Natural killer cell (primary cell): ENCODE results near the gene RSU1. TPM values are rescaled to one million over a fixed set of nuclear protein-coding genes. Genes with fewer than 3 reads are reported as not detected.

ENCODE experiments used
- ATAC-seq, 3 donors: fragments of 150-1000 bp in 2 of 3; fragments of 200-7000 bp in 1 of 3; cut with Tn5 transposase; 1 replicate in 1 of 3; 2 replicates in 2 of 3; pipeline ENCODE4 v1.10.0; 2021; ENCODE audit warnings: mild to moderate bottlenecking in 2 of 3, moderate library complexity in 2 of 3
- DNase-seq, 2 donors: peaks; one replicate each; pipeline versions ENCODE4 v3.0.0 to v3.0.0-alpha.2; 2013 to 2021; ENCODE audit warnings: mixed read lengths in 1 of 2
- H3K27ac ChIP-seq: one replicate; pipeline ENCODE4 v1.5.1; 2013; ENCODE audit warnings: mild to moderate bottlenecking, low read length
- H3K27me3 ChIP-seq: one replicate; pipeline ENCODE4 v1.6.1; 2013; ENCODE audit warnings: low read length; ENCODE audit not compliant: control insufficient read depth, insufficient read depth
- H3K36me3 ChIP-seq: one replicate; pipeline ENCODE4 v1.6.1; 2013; ENCODE audit warnings: low read length; ENCODE audit not compliant: control insufficient read depth, insufficient read depth
- H3K4me1 ChIP-seq: one replicate; pipeline ENCODE4 v1.6.1; 2013; ENCODE audit warnings: low read length; ENCODE audit not compliant: control insufficient read depth, insufficient read depth
- H3K4me3 ChIP-seq: one replicate; pipeline ENCODE4 v1.5.1; 2013; ENCODE audit warnings: low read length
- H3K9me3 ChIP-seq: one replicate; pipeline ENCODE4 v1.6.1; 2013; ENCODE audit warnings: low read length; ENCODE audit not compliant: control insufficient read depth, insufficient read depth
- H3K27ac Mint-ChIP-seq, 2 donors: one replicate each; pipeline ENCODE4 v1.8.0; 2022; ENCODE audit warnings: mild to moderate bottlenecking in 2 of 2, mixed read lengths in 2 of 2, moderate library complexity in 1 of 2
- H3K27me3 Mint-ChIP-seq, 2 donors: one replicate each; pipeline ENCODE4 v1.8.0; 2022; ENCODE audit warnings: low read depth in 2 of 2, mixed read lengths in 2 of 2
- H3K36me3 Mint-ChIP-seq: one replicate; pipeline ENCODE4 v1.8.0; 2022; ENCODE audit warnings: mixed read lengths
- H3K4me1 Mint-ChIP-seq, 2 donors: one replicate each; pipeline ENCODE4 v1.8.0; 2022; ENCODE audit warnings: mixed read lengths in 2 of 2
- H3K4me3 Mint-ChIP-seq: one replicate; pipeline ENCODE4 v1.8.0; 2022; ENCODE audit warnings: mild to moderate bottlenecking, moderate library complexity, mixed read lengths
- H3K9me3 Mint-ChIP-seq, 2 donors: one replicate each; pipeline ENCODE4 v1.8.0; 2022; ENCODE audit warnings: mixed read lengths in 2 of 2
- CTCF ChIP-seq: fragments of 200-600 bp; IDR thresholded peaks from one replicate; pipeline ENCODE4 v1.8.0; 2022; ENCODE audit warnings: antibody characterized with exemption
- whole genome bisulfite sequencing: methylation state at CpG from one replicate; pipeline ENCODE4 v1.1.7; 2013; ENCODE audit warnings: missing lambda C conversion rate; ENCODE audit not compliant: insufficient coverage; 5-methylcytosine and 5-hydroxymethylcytosine counted together
- intact Hi-C: fragments of 100-400 bp; cut with micrococcal nuclease; formaldehyde crosslinking; loops from one replicate; pipeline ENCODE4 v1.14.2; 2022
- total RNA-seq, 4 donors: library from RNA; stranded (reverse); fragments of 120-200 nt in 1 of 4; gene quantifications; one replicate each; pipeline versions ENCODE4 v1.2.3 to v1.2.4, GENCODE V29; 2013 to 2022

RSU1 gene
- total RNA-seq, 3 donors from 2014 or later (not counting 1 experiment from before 2014, with no cell fraction given), result 75.0 to 85.3 (median 80.0) TPM

DNA sequence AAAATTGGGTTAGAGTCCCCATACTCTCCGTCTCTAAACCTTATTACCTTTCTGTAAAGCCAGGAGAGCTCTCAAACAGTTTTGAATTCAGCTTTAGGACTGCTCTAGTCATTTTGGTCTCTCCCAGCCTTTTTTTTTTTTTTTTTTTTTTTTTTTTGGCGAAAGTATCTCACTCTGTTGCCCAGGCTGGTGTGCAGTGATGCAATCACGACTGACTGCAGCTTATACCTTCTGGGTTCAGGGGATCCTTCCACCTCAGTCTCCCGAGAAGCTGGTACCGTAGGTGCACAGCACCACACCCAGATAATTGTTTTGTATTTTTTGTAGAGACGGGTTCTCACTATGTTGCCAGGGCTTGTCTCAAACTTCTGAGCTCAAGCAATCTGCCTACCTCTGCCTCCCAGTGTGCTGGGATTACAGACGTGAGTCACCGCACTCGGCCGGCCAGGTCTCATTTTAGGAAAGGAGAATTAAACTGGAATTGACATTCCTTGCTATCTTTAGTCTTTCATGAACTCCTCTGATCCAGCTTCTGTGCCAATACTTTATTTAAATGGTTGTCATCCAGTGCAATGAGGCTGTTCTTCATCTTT is 31.4 kb upstream of the RSU1 start:
- TF ChIP-seq CTCF, result no peak
- intact Hi-C loops, result loop anchor here (10.0 kb wide), 1 partner anchor 586 kb away; no protein-coding TSS in a partner anchor
- ATAC-seq (no peak), DNase-seq (no peak)
- H3K4me3 ChIP-seq, result no peak overlapping the region
- Mint-ChIP-seq H3K4me3 (no peak overlapping the region), H3K36me3 (no peaks in the 10 kb centered on the region), H3K4me1 (no peaks in the 10 kb centered on the region), H3K27ac (no peak overlapping the region), H3K9me3 (no peaks in the 10 kb centered on the region), H3K27me3 (peaks cover 0 to 6% of the 10 kb centered on the region in 2 donors)
- H3K4me1 ChIP-seq, result no peaks in the 10 kb centered on the region
- no peaks in the 10 kb centered on the region for H3K36me3 ChIP-seq
- H3K9me3 ChIP-seq, result no peaks in the 10 kb centered on the region
- no peaks in the 10 kb centered on the region for H3K27me3 ChIP-seq
- no peak overlapping the region for H3K27ac ChIP-seq
- 92% methylated on average over 10 of the region's 10 CpGs for WGBS

DNA sequence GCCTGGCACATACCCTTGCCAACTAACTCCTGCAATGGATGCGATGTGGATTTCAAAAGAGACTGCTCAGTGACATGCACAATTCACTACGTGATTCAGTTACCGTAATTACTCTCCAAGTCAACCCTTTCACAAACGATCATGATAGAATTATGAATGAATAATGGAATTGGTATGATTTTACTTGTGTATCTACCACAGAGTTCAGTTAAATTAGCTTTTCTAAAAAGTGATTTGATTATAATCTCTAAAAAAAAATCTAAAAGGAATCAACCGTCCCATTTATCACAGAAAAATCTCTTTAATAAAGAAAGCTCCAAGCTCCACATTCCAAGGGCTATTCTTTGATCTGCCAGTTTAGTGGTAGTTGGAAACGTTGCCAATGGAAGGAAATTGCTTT is 30.4 kb upstream of the RSU1 start:
- WGBS, result 81% methylated on average over 2 of the region's 6 CpGs
- intact Hi-C loops, result loop anchor here (10.0 kb wide), 1 partner anchor 587 kb away; no protein-coding TSS in a partner anchor
- no peak for ATAC-seq

DNA sequence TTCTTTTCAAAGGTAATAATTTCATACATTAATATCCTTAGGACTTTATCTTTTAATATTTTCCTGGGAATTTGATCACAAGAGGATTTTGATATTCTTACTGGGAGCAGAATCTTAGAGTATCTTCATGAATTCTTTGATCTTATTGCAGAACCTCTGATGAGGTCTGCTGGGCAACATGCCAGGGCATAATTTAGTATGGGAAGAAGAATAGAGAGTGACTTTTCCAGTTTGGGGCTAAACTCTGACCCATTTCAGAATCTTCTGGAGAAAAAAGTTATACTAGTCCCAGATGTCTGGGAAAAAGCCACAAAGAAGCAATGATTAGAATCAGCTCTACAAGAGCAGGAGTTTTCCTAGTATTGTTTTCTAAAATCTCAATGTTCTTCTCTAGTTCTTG is 28.0 kb upstream of the RSU1 start:
- Histone ChIP-seq H3K27me3 (no peaks in the 10 kb centered on the region), H3K36me3 (no peaks in the 10 kb centered on the region), H3K27ac (no peak overlapping the region), H3K4me1 (no peaks in the 10 kb centered on the region), H3K9me3 (no peaks in the 10 kb centered on the region), H3K4me3 (no peak overlapping the region)
- Mint-ChIP-seq H3K4me1 (peaks cover 0 to 6% of the 10 kb centered on the region in 2 donors), H3K4me3 (no peak overlapping the region), H3K27ac (no peak overlapping the region), H3K36me3 (no peaks in the 10 kb centered on the region), H3K9me3 (no peaks in the 10 kb centered on the region), H3K27me3 (peaks cover 5 to 8% of the 10 kb centered on the region in 2 donors)
- DNase-seq (no peak), ATAC-seq (no peak)
- intact Hi-C loops, result loop anchor here (10.0 kb wide), 1 partner anchor 590 kb away; no protein-coding TSS in a partner anchor
- no peak for TF ChIP-seq CTCF

More for the DNA sequence above, 30.4 kb upstream of the RSU1 start:
- Histone ChIP-seq H3K27me3 (no peaks in the 10 kb centered on the region), H3K4me3 (no peak overlapping the region), H3K36me3 (no peaks in the 10 kb centered on the region), H3K27ac (no peak overlapping the region), H3K9me3 (no peaks in the 10 kb centered on the region), H3K4me1 (no peaks in the 10 kb centered on the region)
- DNase-seq, result no peak
- TF ChIP-seq CTCF, result no peak
- Mint-ChIP-seq H3K36me3 (no peaks in the 10 kb centered on the region), H3K27me3 (peaks cover 6 to 7% of the 10 kb centered on the region in 2 donors), H3K4me1 (peaks cover 0 to 6% of the 10 kb centered on the region in 2 donors), H3K9me3 (no peaks in the 10 kb centered on the region), H3K27ac (no peak overlapping the region), H3K4me3 (no peak overlapping the region)
